Breast epithelium (tissue), 4 donors: ENCODE data around the gene FLOT1. TPM values are rescaled to one million over a fixed set of nuclear protein-coding genes. Genes with fewer than 3 reads are reported as not detected.
A peak's percentile ranks its signal among the peaks of the same experiment; 100 is the strongest.

Source experiments
- DNase-seq, 2 donors: peaks; one replicate each; pipeline ENCODE4 v3.0.0-alpha.2; 2019; ENCODE audit warnings: low spot score in 2 of 2
- H3K27ac ChIP-seq, 2 donors: fragments of 200-600 bp; sonication (generic) in 1 of 2; one replicate each; pipeline ENCODE4 v1.5.1; 2016 to 2019; ENCODE audit warnings: mild to moderate bottlenecking in 1 of 2
- H3K27me3 ChIP-seq, 2 donors: fragments of 200-600 bp; sonication (generic) in 1 of 2; one replicate each; pipeline versions ENCODE4 v1.5.1 to v1.6.0; 2017 to 2019; ENCODE audit warnings: control low read depth in 1 of 2, mild to moderate bottlenecking in 1 of 2
- H3K36me3 ChIP-seq: fragments of 200-600 bp; one replicate; pipeline ENCODE4 v1.5.1; 2019
- H3K4me1 ChIP-seq, 2 donors: fragments of 200-600 bp; sonication (generic); one replicate each; pipeline ENCODE4 v1.5.1; 2016 to 2019; ENCODE audit warnings: control low read depth in 1 of 2
- H3K4me3 ChIP-seq, 3 donors: fragments of 200-600 bp; sonication (generic); 1 replicate in 2 of 3; 2 replicates in 1 of 3; pipeline ENCODE4 v1.5.1; 2016 to 2019; ENCODE audit warnings: mild to moderate bottlenecking in 3 of 3, moderate library complexity in 2 of 3
- H3K9me3 ChIP-seq, 2 donors: fragments of 200-600 bp; sonication (generic) in 1 of 2; one replicate each; pipeline ENCODE4 v1.5.1; 2016 to 2019; ENCODE audit warnings: control low read depth in 1 of 2
- CTCF ChIP-seq, 3 donors: fragments of 450-650 bp; IDR thresholded peaks; one replicate each; pipeline ENCODE4 v1.5.1; 2016 to 2017; ENCODE audit warnings: antibody characterized with exemption in 3 of 3, mild to moderate bottlenecking in 3 of 3, moderate library complexity in 3 of 3
- POLR2A ChIP-seq: fragments of 450-650 bp; IDR thresholded peaks from one replicate; pipeline ENCODE4 v1.6.1; 2016; ENCODE audit warnings: antibody characterized with exemption, mild to moderate bottlenecking, moderate library complexity
- POLR2AphosphoS5 ChIP-seq, 3 donors: sonication (generic); formaldehyde crosslinking; IDR thresholded peaks; one replicate each; pipeline ENCODE4 v1.6.1; 2017; ENCODE audit warnings: antibody characterized with exemption in 3 of 3
- intact Hi-C: fragments of 100-400 bp; cut with DNase I; formaldehyde crosslinking; loops from one replicate; pipeline ENCODE4 v1.15.1; 2023; ENCODE audit warnings: low total_unique reads
- total RNA-seq, 3 donors: library from RNA; depleted of rRNA; stranded (reverse); fragments of >200 nt; gene quantifications; one replicate each; pipeline ENCODE4 v1.1.0, GENCODE V29; 2016

The FLOT1 gene
- total RNA-seq, 3 donors from 2014 or later, result 80.5 to 171 (median 142) TPM

- Histone ChIP-seq H3K4me1 (peaks cover 10 to 21% of the 10 kb centered on the region in 2 donors), H3K27ac (peak overlapping the region; percentile 90 to 91), H3K4me3 (no peak overlapping the region), H3K36me3 (no peaks in the 10 kb centered on the region), H3K9me3 (no peaks in the 10 kb centered on the region), H3K27me3 (no peaks in the 10 kb centered on the region)
- DNase-seq, result no peak
- intact Hi-C loops, result no loop called here
- TF ChIP-seq POLR2A (no peak), POLR2AphosphoS5 (IDR thresholded peaks at IDR 0.05) (no peak), CTCF (IDR thresholded peaks at IDR 0.05) (no peak)
These were observed 35.6 kb upstream of the FLOT1 start for GRCh38 chr6:30778001-30778635.

- H3K36me3 ChIP-seq, result no peaks in the 10 kb centered on the region
- DNase-seq, result no peak
- H3K27me3 ChIP-seq, result no peaks in the 10 kb centered on the region
- intact Hi-C loops, result no loop called here
- TF ChIP-seq POLR2A, result no peak
- no peak overlapping the region for H3K4me3 ChIP-seq
- H3K27ac ChIP-seq, result peak overlapping the region; percentile 25 to 41
- no peaks in the 10 kb centered on the region for H3K9me3 ChIP-seq
- peaks cover 10 to 13% of the 10 kb centered on the region in 2 donors for H3K4me1 ChIP-seq
These were observed 34.6 kb upstream of the FLOT1 start for GRCh38 chr6:30777155-30777485.

GRCh38 chr6:30776390-30777154 lies 34.1 kb upstream of the FLOT1 start:
- H3K4me3 ChIP-seq, result no peak overlapping the region
- no peaks in the 10 kb centered on the region for H3K36me3 ChIP-seq
- no peaks in the 10 kb centered on the region for H3K9me3 ChIP-seq
- no peak for DNase-seq
- peaks cover 8 to 9% of the 10 kb centered on the region in 2 donors for H3K4me1 ChIP-seq
- no peak for TF ChIP-seq CTCF (IDR thresholded peaks at IDR 0.05)
- no peaks in the 10 kb centered on the region for H3K27me3 ChIP-seq
- no peak overlapping the region for H3K27ac ChIP-seq
- intact Hi-C loops, result no loop called here

DNA sequence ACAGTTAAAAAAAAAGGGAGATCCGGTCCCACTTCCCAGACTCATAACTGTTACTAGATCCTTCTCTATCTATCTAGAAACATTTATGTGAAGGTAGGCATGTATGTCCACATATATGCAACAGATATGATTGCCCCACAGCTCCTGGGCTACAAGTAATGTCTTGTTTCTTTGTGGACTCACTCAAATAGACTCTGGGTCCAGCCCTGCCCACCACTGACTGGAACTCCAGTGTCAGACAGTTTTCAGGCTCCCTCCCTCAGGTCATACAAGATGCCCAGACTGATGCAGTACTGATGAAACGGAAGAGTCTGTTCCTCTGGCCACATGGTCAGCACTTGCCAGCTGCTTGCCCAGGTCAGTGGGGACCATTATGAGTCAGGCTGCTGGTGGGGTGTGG lies 32.6 kb upstream of the FLOT1 start:
- no peaks in the 10 kb centered on the region for H3K36me3 ChIP-seq
- peaks cover 0 to 3% of the 10 kb centered on the region in 2 donors for H3K4me1 ChIP-seq
- no peak overlapping the region for H3K27ac ChIP-seq
- no peak for DNase-seq
- no peaks in the 10 kb centered on the region for H3K27me3 ChIP-seq
- TF ChIP-seq POLR2AphosphoS5 (IDR thresholded peaks at IDR 0.05), result no peak
- no peak for TF ChIP-seq CTCF (IDR thresholded peaks at IDR 0.05)
- no peak for TF ChIP-seq POLR2A
- intact Hi-C loops, result no loop called here
- no peaks in the 10 kb centered on the region for H3K9me3 ChIP-seq
- H3K4me3 ChIP-seq, result no peak overlapping the region

DNA sequence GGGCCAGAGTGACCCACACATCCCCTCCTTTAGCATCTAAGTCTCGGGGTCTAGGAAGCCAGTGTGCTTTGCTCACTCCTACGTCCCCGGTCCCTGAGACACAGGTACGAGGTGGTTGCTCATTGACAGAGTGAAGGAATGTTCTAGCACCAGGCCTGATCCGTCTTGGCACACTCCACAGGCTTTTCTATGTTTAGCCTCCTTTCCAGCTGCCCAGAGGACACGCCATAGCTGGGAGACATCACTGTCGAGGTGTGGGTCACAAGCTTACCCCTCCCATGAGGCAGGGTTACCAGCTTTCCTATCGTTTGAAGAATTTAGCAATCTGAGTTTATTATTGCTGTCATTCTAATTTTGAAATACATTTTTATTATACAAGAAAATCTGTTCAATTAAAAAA lies 32.2 kb upstream of the FLOT1 start:
- intact Hi-C loops, result no loop called here
- H3K27me3 ChIP-seq, result no peaks in the 10 kb centered on the region
- no peaks in the 10 kb centered on the region for H3K36me3 ChIP-seq
- DNase-seq, result no peak
- no peak overlapping the region for H3K27ac ChIP-seq
- TF ChIP-seq POLR2A (no peak), POLR2AphosphoS5 (IDR thresholded peaks at IDR 0.05) (no peak), CTCF (IDR thresholded peaks at IDR 0.05) (no peak)
- peaks cover 0 to 3% of the 10 kb centered on the region in 2 donors for H3K4me1 ChIP-seq
- H3K9me3 ChIP-seq, result no peaks in the 10 kb centered on the region
- H3K4me3 ChIP-seq, result no peak overlapping the region
